ENCODE results near the gene CCDC66. TPM values are rescaled to one million over a fixed set of nuclear protein-coding genes. Genes with fewer than 3 reads are reported as not detected.

CCDC66 gene
- total RNA-seq (2021), result 17.9 to 23.0 TPM (median 19.4 TPM) in 3 replicates
- percentile 84 among the genes with signal in this experiment for Bru-seq, nascent RNA
- long read RNA-seq, experiment 1, transcript CCDC66-203 (18 exons, 3,096 nt), result major isoform, 23 of 105 reads
- long read RNA-seq, experiment 1, transcript CCDC66-208 (7 exons, 2,188 nt), result minor isoform, 5 of 105 reads
- long read RNA-seq, experiment 1, partial matches to known transcripts, result 10 of 105 reads
- long read RNA-seq, experiment 1, other reads (novel, unspliced or antisense), result 64 of 105 reads
- long read RNA-seq, experiment 2, partial matches to known transcripts, result 2 of 17 reads
- long read RNA-seq, experiment 2, other reads (novel, unspliced or antisense), result 13 of 17 reads
- long read RNA-seq, experiment 3, transcript CCDC66-203 (18 exons, 3,096 nt), result major isoform, 5 of 24 reads
- long read RNA-seq, experiment 3, partial matches to known transcripts, result 6 of 24 reads
- long read RNA-seq, experiment 3, other reads (novel, unspliced or antisense), result 11 of 24 reads

DNA sequence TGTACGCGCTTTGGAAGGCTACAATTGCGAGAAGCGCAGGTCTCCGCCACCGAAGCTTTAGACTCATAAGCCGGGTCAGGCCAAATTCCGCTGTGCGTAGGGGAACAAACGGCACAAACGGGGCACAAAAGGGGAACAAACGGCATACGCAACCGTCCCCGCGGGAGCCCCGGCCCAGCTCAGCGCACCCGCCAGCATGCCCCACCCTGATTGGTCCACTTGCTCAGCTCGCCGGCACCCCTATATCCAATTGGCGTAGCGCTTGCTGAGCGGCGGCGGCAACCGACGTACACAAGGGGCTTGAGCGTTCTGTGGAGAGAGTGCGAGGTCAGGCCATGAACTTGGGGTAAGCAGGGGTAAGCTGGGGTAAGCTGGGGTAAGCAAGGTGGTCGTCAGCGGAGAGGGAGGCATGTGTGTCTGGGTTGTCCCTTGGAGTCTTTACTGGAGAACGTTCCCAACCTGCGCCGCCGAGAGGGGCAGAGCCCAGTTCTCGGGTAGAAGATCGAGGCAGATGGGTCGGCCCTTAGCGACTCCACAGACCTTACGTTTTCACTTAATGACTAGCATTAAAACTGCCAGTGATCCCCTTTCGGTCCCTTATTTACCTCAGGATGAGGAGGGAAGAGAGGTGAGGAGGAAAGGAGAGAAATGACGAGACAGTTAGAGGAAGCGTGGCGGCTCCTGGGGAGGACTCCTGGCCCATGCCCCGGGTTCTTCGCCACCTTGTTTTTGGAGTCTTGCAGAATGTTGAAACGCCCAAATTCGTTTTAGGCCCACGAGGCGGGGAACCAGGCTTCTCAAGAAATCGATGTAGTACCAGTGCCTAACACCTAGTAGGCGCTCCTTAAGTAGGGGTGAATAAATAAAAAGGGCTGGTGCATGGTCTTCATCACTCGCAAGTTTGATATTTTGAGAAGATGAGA is at the start of gene CCDC66:
Gene CCDC66 (plus strand): TSS at position 268 of the 923 bp plus-strand sequence. CDS start 68 bp downstream, at position 336.
- DNase-seq (ENCODE audit: low spot score) (peak; percentile 92), ATAC-seq (peak; percentile 99)
- CTCF ChIA-PET, result interaction anchor here (0.7 to 1.8 kb wide), 8 partner anchors 15 to 297 kb away, joined by 3 to 10 read pairs (median 3); partner anchors contain the start of gene ARHGEF3
- H3K9me3 Mint-ChIP-seq, result peaks cover 4% of the 10 kb centered on the region
- H3K4me3 Mint-ChIP-seq, result peak within 1 kb of the TSS; percentile 98
- H3K4me1 Mint-ChIP-seq, result peaks cover 7% of the 10 kb centered on the region
- peaks cover 15% of the 10 kb centered on the region for H3K36me3 Mint-ChIP-seq
- POLR2A ChIA-PET, result interaction anchor here (0.5 to 0.9 kb wide), 2 partner anchors 54 to 137 kb away, joined by 3 to 4 read pairs; no protein-coding TSS in a partner anchor
- peaks cover 4% of the 10 kb centered on the region for H3K27me3 Mint-ChIP-seq (ENCODE audit: low read depth)
- peak within 1 kb of the TSS; percentile 98 for H3K27ac Mint-ChIP-seq
- TF ChIP-seq, protein P1, sequence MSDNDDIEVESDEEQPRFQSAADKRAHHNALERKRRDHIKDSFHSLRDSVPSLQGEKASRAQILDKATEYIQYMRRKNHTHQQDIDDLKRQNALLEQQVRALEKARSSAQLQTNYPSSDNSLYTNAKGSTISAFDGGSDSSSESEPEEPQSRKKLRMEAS (CRISPR knock-in tag; IDR thresholded peaks at IDR 0.05), result peak; percentile 98
- peak; percentile 50; the same call in 1 of the 2 replicates for TF ChIP-seq CREM (CRISPR knock-in tag; IDR thresholded peaks at IDR 0.05)
- peak; percentile 94 for TF ChIP-seq NFYB (CRISPR knock-in tag; conservative IDR thresholded peaks at IDR 0.05; ENCODE audit: low read depth)
- TF ChIP-seq, protein P2, sequence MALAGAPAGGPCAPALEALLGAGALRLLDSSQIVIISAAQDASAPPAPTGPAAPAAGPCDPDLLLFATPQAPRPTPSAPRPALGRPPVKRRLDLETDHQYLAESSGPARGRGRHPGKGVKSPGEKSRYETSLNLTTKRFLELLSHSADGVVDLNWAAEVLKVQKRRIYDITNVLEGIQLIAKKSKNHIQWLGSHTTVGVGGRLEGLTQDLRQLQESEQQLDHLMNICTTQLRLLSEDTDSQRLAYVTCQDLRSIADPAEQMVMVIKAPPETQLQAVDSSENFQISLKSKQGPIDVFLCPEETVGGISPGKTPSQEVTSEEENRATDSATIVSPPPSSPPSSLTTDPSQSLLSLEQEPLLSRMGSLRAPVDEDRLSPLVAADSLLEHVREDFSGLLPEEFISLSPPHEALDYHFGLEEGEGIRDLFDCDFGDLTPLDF (CRISPR knock-in tag; IDR thresholded peaks at IDR 0.05), result no peak
- peak; percentile 37 for TF ChIP-seq JUN (CRISPR knock-in tag; IDR thresholded peaks at IDR 0.05)
- peak; percentile 72; the same call in 1 of the 2 replicates for TF ChIP-seq NFE2L1 (CRISPR knock-in tag; IDR thresholded peaks at IDR 0.05)
- TF ChIP-seq HMGA2 (CRISPR knock-in tag; IDR thresholded peaks at IDR 0.05), result no peak
- no peak for TF ChIP-seq SOX15 (CRISPR knock-in tag; IDR thresholded peaks at IDR 0.05)
- no peak for TF ChIP-seq KAT7 (CRISPR knock-in tag; IDR thresholded peaks at IDR 0.05; ENCODE audit: borderline replicate concordance)
- TF ChIP-seq AR (CRISPR knock-in tag; IDR thresholded peaks at IDR 0.05), result no peak
- no peak for TF ChIP-seq ZNF121 (CRISPR knock-in tag; IDR thresholded peaks at IDR 0.05)
- no peak; the same call in 1 of the 2 replicates for TF ChIP-seq USF2 (CRISPR knock-in tag; IDR thresholded peaks at IDR 0.05)
- peak; percentile 88; the same call in 1 of the 2 replicates for TF ChIP-seq MYBL2 (CRISPR knock-in tag; IDR thresholded peaks at IDR 0.05)
- TF ChIP-seq ZNF317 (CRISPR knock-in tag; IDR thresholded peaks at IDR 0.05; ENCODE audit: borderline replicate concordance, low read depth), result no peak
- TF ChIP-seq ZNF423 (CRISPR knock-in tag; IDR thresholded peaks at IDR 0.05), result no peak
- TF ChIP-seq ZNF138 (CRISPR knock-in tag; conservative IDR thresholded peaks at IDR 0.05), result no peak
- TF ChIP-seq, protein P3, sequence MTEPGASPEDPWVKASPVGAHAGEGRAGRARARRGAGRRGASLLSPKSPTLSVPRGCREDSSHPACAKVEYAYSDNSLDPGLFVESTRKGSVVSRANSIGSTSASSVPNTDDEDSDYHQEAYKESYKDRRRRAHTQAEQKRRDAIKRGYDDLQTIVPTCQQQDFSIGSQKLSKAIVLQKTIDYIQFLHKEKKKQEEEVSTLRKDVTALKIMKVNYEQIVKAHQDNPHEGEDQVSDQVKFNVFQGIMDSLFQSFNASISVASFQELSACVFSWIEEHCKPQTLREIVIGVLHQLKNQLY (CRISPR knock-in tag; IDR thresholded peaks at IDR 0.05), result no peak
- TF ChIP-seq FOXK1 (CRISPR knock-in tag; IDR thresholded peaks at IDR 0.05), result peak; percentile 99
- no peak for TF ChIP-seq GRHL2 (CRISPR knock-in tag; IDR thresholded peaks at IDR 0.05; ENCODE audit: insufficient replicate concordance, severe bottlenecking)
- TF ChIP-seq ERG (CRISPR knock-in tag; IDR thresholded peaks at IDR 0.05), result no peak
- no peak for TF ChIP-seq ATF6 (CRISPR knock-in tag; IDR thresholded peaks at IDR 0.05)
- TF ChIP-seq, protein P4, sequence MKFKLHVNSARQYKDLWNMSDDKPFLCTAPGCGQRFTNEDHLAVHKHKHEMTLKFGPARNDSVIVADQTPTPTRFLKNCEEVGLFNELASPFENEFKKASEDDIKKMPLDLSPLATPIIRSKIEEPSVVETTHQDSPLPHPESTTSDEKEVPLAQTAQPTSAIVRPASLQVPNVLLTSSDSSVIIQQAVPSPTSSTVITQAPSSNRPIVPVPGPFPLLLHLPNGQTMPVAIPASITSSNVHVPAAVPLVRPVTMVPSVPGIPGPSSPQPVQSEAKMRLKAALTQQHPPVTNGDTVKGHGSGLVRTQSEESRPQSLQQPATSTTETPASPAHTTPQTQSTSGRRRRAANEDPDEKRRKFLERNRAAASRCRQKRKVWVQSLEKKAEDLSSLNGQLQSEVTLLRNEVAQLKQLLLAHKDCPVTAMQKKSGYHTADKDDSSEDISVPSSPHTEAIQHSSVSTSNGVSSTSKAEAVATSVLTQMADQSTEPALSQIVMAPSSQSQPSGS (CRISPR knock-in tag; IDR thresholded peaks at IDR 0.05; ENCODE audit: borderline replicate concordance, low read depth), result no peak
- no peak for TF ChIP-seq IRF2 (CRISPR knock-in tag; IDR thresholded peaks at IDR 0.05; ENCODE audit: borderline replicate concordance, low read depth)
- no peak; the same call in 1 of the 2 replicates for TF ChIP-seq SP1 (CRISPR knock-in tag; conservative IDR thresholded peaks at IDR 0.05)

Data from WTC11 (cell line).